ENCODE results near the gene KCNK7.

- TF ChIP-seq GATA2 (IDR thresholded peaks at IDR 0.05; ENCODE audit: low read depth, low read length) (no peak), GATA3 (IDR thresholded peaks at IDR 0.05; ENCODE audit: low read depth, low read length) (no peak)
These were observed 6.0 kb downstream of the KCNK7 start for GRCh38 chr11:65589444-65590239.
